HG03280 (cell line): Measurements from ENCODE around the gene IFT27.

Source experiments
- ATAC-seq: cut with Tn5 transposase; IDR thresholded peaks from one replicate; pipeline ENCODE4 v1.9.1; 2021; ENCODE audit warnings: mild to moderate bottlenecking, moderate library complexity; ENCODE audit not compliant: unreplicated experiment

The IFT27 gene, protein sequence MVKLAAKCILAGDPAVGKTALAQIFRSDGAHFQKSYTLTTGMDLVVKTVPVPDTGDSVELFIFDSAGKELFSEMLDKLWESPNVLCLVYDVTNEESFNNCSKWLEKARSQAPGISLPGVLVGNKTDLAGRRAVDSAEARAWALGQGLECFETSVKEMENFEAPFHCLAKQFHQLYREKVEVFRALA

DNA sequence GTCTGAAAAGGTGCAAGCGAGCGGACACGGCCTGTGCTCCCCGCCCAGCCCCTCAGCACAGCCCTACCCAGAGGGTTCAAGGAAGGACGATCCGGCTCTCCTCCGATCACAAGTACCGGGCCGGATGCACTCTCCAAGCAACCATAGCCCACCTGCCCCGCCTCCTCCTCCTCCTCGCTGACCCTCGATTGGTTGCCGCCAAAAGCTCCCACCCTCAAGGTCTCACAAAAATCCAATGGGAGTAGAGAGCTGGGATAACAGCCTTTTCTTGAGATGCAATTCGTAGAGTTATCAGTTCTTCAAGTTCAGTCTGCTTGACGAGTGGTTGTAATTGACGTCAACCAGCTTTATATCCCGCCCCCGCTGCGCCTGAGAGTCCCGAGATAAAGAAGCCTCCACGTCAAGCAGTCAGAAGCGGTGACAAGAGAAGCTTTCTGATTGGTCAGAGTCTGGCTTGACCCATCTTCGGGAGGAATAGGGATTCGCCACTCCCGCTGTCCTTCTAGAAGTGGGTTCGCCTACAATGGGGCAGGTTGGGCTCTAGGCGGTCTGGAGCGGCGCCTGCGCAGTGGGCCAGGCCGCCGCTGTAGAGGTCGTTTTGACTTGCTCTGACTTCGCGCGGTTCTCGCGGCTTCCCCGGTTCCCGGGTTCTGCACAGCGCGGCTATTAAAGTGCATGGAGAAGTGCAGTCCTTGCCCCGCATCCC lies at the start of gene IFT27:
TSS of gene IFT27 (minus strand) at position 156 of the 706 bp plus-strand sequence. CDS start 412 bp downstream, outside the sequence.
- ATAC-seq, result peak; percentile 90

DNA sequence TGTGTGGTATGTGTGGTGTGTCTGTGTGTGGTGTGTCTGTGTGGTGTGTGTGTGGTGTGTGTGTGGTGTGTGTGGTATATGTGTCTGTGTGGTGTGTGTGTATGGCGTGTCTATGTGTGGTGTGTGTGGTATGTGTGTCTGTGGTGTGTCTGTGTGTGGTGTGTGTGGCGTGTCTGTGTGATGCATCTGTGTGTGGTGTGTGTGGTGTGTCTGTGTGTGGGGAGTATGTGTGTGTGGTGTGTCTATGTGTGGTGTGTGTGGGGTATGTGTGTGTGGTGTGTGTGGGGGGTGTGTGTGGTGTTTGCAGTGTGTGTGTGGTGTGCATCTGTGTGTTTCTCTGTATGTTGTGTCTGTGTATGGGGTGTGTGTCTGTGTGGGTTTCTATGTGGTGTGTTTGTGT lies 48.7 kb upstream of the IFT27 start:
- no peak for ATAC-seq

DNA sequence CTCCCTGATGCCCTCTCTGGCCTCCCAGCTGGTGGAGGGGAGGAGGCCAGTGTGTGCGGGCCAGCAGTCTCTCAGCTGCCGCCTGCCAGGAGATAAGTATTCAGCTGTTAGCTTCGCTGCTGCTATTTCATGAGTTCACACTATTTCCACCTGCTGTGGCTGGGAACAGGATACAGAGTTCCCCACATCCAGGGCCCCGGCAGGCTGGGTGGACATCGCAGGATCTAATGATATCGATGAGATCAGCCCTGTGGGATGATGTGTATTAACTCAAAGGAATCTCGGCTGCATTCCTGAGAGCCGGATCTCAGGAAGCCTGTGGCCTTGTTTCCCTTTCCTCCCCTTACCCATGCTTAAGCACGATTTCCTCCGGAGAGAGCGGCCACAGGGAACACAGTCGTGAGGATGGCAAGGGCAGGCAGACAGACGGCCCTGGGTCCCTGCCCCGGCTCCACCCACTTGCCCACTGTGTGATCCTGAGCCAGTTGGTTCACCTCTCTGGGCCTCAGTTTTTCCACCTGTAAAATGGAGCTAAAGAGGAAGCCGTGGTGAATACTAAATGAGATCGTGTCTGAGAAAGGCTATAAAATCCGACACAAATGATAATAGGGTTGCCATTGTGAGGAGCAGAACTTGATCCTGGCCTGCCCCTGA lies 47.4 kb upstream of the IFT27 start:
- ATAC-seq, result no peak

- ATAC-seq, result no peak
These were observed 46.7 kb upstream of the IFT27 start for GRCh38 chr22:36822581-36822980.

DNA sequence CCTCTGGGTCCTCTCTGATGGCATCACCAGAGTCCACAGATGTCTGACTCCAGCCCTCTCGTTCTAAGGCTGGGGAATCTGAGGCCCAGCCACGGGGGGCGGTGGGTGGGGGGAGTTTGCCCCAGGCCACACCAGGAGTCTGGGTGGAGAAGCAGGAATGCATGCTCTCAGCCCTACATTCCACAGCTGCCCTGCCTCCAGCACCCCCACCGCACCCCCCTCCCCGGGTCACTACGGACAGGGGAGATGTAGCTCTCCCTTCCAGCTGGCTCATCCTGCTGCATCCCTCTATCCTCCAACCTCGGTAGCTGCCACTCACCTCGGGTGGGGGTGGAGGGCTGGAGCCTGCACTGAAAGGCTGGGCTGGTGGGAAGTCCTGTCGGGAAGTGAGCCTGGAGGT lies 43.2 kb upstream of the IFT27 start:
- ATAC-seq, result no peak

GRCh38 chr22:36818010-36818642 lies 42.2 kb upstream of the IFT27 start:
- ATAC-seq, result no peak

DNA sequence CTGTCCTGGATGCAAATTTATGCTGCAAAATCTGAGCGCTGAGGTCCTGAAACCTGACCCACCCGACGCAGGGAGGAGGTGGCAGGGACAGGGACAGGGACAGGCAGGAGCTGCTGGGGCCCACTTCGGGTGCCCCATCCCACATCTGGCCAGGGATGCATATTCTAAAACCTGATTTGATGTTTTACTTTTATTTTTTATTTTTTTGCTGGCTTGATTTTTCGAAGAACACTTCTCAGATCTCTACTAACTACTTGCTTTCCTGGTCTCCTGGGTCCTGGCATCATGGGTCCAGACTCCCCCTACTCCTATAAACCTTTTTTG lies 41.6 kb upstream of the IFT27 start:
- no peak for ATAC-seq

DNA sequence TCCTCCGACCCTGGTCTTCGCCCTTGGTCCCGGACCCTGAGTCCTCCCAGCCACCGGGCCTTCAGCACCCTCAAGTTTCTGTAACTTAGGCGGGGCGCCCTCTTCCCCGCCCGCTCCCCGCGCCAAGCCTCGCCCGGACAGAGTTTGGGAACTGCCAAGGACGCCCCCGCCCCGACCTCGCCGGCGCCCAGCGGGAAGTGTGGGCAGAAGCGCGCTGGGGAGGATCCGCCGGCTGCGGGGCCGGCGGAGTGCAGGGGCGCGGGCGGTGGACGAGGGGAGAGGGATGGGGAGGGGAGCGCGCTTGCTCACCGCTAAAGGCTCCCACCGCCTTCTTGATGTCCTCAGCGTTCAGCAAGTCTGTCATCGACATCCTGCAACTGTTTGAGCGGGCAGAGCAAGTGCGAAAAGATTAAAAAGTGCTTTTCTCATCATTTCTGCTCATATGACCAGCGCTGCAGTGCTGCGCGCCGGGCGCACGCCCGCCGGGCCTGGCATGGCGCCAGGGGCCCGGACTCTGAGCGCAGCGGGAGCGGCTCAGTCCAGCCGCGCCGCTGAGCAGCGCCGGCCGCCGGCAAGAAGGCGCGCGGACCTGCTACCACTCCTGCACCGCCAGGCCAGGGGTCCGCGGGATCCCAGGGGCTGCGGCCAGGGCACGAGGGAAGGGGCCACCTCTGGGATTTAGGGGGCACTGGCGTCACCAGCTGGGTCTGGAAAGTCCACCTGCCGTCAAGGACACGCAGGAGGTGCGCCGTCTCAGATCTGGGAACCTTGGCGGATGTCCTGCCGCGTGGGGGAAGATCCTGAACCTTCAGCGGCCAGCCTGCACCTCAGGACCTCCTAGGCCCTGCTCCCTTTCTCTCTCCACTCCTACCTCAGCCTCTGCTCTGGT lies 41.0 kb upstream of the IFT27 start, which contains the start of gene PVALB:
TSS of gene PVALB (minus strand) at position 400 of the 889 bp plus-strand sequence. CDS start at position 370, 30 bp downstream.
- ATAC-seq, result no peak

DNA sequence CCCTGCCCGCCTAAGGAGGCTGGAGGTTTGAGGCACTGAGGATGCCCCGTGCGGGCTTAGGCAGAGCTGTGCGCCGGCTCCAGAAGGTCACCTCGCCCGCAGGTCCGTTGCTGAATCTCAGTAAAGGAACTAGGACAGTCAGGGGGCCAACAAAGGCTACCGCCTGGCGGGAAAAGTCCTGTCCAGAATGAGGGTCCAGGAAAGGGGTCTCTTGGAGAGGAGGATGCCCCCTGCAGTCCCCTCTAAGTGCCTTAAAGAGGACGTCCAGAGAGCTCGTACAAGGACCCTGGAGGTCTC lies 40.4 kb upstream of the IFT27 start:
- no peak for ATAC-seq

DNA sequence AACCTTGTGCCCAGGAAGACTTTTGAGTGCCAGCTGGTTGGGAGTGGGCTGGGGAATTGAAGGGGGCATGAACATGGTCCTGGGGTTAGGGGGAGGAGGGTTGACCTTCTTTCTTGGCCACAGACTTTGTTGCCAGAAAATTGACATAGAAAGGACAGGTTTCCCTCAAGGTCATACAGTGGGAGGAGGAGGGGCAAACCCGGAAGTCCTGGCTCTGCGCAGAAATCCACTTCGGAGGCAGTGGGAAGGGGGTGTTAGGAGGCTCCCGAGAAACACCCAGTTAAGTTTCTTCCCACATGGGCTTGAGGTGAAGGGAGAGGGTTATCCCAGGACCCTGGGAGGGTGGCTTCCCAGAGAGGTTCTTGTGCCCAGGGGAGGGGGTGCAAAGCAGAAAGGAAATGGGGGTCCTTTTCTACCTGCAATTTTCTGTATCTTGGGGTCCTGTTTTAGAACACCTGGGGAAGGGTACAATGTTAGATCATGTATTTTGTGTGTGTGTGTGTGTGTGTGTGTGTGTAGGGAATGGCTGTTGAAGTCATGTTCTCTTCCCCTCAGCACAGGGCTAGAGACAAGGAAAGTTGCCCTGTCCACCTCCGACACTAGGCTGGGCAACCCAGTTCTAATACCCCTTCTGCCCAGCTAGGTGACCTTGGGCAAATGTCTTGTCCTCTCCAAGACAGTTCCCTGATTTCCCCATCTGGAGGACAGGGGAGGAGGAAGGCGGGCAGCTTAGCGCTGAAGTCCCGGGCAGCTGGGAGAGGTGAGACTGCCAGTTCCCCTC lies 39.8 kb upstream of the IFT27 start:
- no peak for ATAC-seq

GRCh38 chr22:36814801-36815200 lies 38.9 kb upstream of the IFT27 start:
- ATAC-seq, result no peak

DNA sequence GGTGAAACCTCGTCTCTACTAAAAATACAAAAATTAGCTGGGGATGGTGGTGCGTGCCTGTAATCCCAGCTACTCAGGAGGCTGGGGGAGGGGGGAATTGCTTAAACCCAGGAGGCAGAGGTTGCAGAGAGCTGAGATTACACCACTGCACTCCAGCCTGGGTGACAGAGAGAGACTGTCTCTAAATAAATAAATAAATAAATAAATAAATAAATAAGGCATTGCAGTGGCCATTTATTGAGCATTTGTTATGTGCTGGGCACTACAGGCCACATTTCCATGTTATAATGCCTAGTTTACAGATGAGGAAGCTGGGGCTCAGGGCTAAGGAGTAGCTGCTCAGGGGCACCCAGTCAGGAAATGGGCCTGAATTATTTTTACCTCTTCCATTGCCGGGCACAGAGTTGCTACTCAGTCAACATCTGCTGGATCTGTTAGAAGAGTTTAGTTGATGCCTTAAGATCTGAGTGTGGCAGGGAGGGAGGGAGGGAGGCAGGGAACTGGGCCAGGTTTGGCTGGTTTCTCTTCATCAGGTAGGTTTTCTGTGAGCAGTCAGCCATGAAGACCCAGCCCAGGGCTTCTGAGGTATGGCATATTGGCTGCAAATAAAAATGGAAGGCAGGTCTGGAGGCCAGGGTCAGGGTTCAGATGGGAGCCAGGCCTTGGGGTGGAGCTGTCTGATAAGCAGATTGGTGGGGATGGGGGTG lies 35.3 kb upstream of the IFT27 start:
- ATAC-seq, result no peak

DNA sequence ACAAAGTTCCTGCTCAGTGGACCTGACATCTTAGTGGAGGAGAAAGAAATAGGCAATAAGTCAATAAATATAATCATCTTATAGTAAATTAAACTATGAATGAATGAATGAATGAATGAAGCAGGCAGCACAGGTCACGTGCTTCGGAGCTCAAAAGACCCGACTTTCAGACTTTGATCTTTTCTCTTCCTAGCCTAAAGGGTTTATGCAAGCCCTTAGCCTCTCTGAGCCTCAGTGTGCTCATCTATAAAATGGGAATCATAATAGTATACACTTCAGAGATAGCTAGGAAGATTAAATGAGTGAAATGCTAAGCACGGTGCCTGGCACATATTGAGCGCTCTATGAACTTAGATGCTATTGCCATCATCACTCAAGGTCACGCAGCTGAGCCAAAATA lies 33.4 kb upstream of the IFT27 start:
- no peak for ATAC-seq

GRCh38 chr22:36808721-36809344 lies 32.9 kb upstream of the IFT27 start:
- no peak for ATAC-seq

DNA sequence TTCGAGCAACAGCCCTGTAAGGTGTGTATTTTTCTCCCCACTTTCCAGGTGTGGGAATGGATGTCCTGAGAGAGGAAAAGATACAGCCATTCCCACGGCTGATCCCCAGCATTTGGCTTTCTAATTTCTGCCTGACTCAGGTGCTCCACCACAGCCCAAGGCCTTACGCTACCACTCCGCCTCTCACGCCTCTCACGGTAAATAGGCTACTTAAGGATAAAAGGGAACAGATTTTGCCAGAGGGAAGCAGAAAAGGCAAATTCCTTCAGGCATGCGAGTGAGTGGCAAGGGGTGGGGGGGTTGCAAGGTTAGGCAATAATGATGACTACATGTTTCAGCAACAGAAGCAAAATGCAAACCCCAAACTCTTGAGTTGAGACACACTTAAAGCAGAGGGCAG lies 31.7 kb upstream of the IFT27 start:
- no peak for ATAC-seq

DNA sequence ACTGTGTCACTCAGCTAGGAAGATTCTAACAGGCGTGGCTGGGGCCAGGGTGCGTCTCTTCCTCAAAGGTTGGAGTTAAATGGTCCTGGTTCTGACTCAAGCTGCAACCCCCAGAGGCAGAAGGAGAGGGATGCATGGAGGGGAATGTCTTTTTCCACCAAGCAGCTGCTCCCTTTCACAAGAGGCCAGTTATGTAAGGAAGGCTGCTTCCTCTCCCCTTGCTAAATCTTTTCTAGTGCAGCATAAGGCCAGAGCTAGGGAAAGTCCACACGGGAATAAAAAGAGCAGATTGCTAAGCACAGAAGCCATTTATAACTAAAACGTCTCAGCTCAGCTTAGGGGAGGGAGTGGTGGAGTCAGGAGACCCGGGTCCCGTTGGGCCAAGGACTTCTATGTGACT lies 30.9 kb upstream of the IFT27 start:
- ATAC-seq, result no peak

DNA sequence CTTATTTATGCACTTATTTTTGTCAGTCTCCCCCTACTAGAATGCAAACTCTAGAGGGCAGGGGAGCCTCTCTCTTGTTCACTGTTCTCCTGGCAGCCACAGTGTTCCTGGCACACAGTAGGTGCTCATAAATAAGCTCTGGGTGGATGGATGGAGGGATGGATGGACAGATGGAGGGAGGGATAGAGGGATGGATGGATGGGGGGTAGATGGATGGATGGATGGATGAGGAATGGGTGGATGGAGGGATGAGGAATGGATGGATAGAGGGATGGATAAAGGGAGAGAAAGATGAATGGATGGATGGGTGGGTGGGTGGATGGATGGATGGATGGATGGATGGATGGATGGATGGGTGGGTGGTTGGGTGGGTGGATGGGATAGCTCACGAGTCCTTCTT lies 27.4 kb upstream of the IFT27 start:
- no peak for ATAC-seq

GRCh38 chr22:36798674-36799066 lies 22.8 kb upstream of the IFT27 start:
- ATAC-seq, result no peak
